ENCODE measurements around the gene MAEL. TPM values are rescaled to one million over a fixed set of nuclear protein-coding genes. Genes with fewer than 3 reads are reported as not detected.

Gene MAEL
- total RNA-seq, 1 donor from 2014 or later, result not detected

- FAIRE-seq (no peak), DNase-seq (ENCODE audit: low read depth) (peak; percentile 42)
- Histone ChIP-seq H3K27me3 (ENCODE audit: control insufficient read depth, insufficient read depth, low read length) (peaks cover 11% of the 10 kb centered on the region), H3K4me3 (ENCODE audit: low read depth, low read length) (no peak overlapping the region), H3K36me3 (ENCODE audit: control insufficient read depth, insufficient read depth, low read length) (no peaks in the 10 kb centered on the region)
- no peak for TF ChIP-seq CTCF (IDR thresholded peaks at IDR 0.05; ENCODE audit: insufficient read depth, low read length, severe bottlenecking)
Observed at GRCh38 chr1:166980818-166981217, 8.3 kb upstream of the MAEL start.

- H3K36me3 ChIP-seq (ENCODE audit: control insufficient read depth, insufficient read depth, low read length), result no peaks in the 10 kb centered on the region
- no peak for TF ChIP-seq CTCF (IDR thresholded peaks at IDR 0.05; ENCODE audit: insufficient read depth, low read length, severe bottlenecking)
- no peak for FAIRE-seq
- DNase-seq (ENCODE audit: low read depth), result no peak
- no peak overlapping the region for H3K4me3 ChIP-seq (ENCODE audit: low read depth, low read length)
- peaks cover 7% of the 10 kb centered on the region for H3K27me3 ChIP-seq (ENCODE audit: control insufficient read depth, insufficient read depth, low read length)
Observed at GRCh38 chr1:166981589-166981988, 7.5 kb upstream of the MAEL start.

DNA sequence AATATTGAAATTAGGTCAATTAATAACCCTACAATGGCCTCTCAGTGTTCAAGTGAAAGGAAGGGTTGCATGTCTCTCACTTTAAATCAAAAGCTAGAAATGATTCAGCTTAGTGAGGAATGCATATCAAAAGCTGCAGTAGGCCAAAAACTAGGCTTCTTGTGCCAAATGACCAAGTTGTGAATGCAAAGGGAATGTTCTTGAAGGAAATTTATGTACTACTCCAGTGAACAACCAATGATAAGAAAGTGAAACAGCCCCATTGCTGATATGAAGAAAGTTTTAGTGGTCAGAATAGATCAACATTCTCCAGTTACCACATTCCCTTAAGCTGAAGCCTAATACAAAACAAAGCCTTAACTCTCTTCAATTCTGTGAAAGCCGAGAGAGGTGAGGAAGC lies 10.0 kb downstream of the MAEL start:
- H3K36me3 ChIP-seq (ENCODE audit: control insufficient read depth, insufficient read depth, low read length), result no peaks in the 10 kb centered on the region
- no peak for TF ChIP-seq CTCF (IDR thresholded peaks at IDR 0.05; ENCODE audit: insufficient read depth, low read length, severe bottlenecking)
- H3K4me3 ChIP-seq (ENCODE audit: low read depth, low read length), result no peak overlapping the region
- no peak for DNase-seq (ENCODE audit: low read depth)
- no peak for FAIRE-seq
- no peaks in the 10 kb centered on the region for H3K27me3 ChIP-seq (ENCODE audit: control insufficient read depth, insufficient read depth, low read length)

GRCh38 chr1:166999500-167000055 lies 10.5 kb downstream of the MAEL start:
- no peak for TF ChIP-seq CTCF (IDR thresholded peaks at IDR 0.05; ENCODE audit: insufficient read depth, low read length, severe bottlenecking)
- Histone ChIP-seq H3K4me3 (ENCODE audit: low read depth, low read length) (no peak overlapping the region), H3K36me3 (ENCODE audit: control insufficient read depth, insufficient read depth, low read length) (no peaks in the 10 kb centered on the region), H3K27me3 (ENCODE audit: control insufficient read depth, insufficient read depth, low read length) (no peaks in the 10 kb centered on the region)
- FAIRE-seq (no peak), DNase-seq (ENCODE audit: low read depth) (no peak)

DNA sequence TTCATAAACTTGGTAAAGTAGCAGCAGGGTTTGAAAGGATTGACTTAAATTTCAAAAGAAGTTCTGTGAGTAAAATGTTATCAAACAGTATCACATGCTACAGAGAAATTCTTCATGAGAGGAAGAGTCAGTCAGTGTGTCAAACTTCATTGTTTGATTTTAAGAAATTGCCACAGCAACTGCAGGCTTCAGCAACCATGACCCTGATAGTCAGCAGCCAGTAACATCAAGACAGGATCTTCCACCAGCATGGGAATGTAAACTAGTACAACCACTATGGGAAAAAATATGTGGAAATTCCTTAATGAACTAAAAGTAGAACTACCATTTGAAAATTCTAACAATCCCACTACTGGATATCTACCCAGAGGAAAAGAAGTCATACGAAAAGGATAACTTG lies 11.5 kb downstream of the MAEL start:
- FAIRE-seq, result no peak
- DNase-seq (ENCODE audit: low read depth), result no peak
- no peaks in the 10 kb centered on the region for H3K36me3 ChIP-seq (ENCODE audit: control insufficient read depth, insufficient read depth, low read length)
- no peak for TF ChIP-seq CTCF (IDR thresholded peaks at IDR 0.05; ENCODE audit: insufficient read depth, low read length, severe bottlenecking)
- no peak overlapping the region for H3K4me3 ChIP-seq (ENCODE audit: low read depth, low read length)
- no peaks in the 10 kb centered on the region for H3K27me3 ChIP-seq (ENCODE audit: control insufficient read depth, insufficient read depth, low read length)

GRCh38 chr1:167002354-167002753 lies 13.3 kb downstream of the MAEL start:
- FAIRE-seq (no peak), DNase-seq (ENCODE audit: low read depth) (no peak)
- Histone ChIP-seq H3K36me3 (ENCODE audit: control insufficient read depth, insufficient read depth, low read length) (no peaks in the 10 kb centered on the region), H3K4me3 (ENCODE audit: low read depth, low read length) (no peak overlapping the region), H3K27me3 (ENCODE audit: control insufficient read depth, insufficient read depth, low read length) (no peaks in the 10 kb centered on the region)
- no peak for TF ChIP-seq CTCF (IDR thresholded peaks at IDR 0.05; ENCODE audit: insufficient read depth, low read length, severe bottlenecking)
